ENCODE results near the gene PLA2G4D.

The PLA2G4D gene

DNA sequence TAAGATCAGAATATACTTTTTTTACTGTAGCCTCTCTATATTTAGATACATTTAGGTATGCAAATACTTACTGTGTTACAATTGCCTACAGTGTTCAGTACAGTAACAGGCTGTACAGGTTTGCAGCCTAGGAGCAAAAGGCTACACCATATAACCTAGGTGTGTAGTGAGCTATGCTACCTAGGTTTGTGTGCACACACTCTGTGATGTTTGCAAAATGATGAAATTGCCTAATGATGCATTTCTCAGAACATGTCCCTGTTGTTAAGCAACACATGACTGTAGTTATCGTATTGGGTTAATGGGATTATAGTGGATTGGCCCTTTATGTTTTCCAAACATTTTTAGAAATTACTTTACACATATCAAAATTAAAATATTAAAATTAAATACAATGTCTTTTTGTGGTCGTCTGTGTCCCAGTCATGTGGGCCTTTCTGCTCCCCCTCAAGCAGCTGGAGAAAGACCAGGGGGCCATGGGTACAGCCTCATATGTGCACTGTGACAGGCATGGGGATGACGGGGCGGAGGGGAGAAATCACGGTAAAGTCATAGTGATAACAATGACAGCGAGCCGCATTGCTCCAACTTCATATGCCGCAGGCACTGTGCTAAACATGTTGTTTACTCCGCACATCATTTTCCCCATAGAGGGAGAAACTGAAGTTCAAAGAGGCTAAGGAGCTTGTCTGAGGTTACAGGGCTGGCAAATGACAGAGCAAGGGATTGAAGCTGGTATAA, 46.1 kb downstream of the PLA2G4D start:
- DNase-seq, result no peak

DNA sequence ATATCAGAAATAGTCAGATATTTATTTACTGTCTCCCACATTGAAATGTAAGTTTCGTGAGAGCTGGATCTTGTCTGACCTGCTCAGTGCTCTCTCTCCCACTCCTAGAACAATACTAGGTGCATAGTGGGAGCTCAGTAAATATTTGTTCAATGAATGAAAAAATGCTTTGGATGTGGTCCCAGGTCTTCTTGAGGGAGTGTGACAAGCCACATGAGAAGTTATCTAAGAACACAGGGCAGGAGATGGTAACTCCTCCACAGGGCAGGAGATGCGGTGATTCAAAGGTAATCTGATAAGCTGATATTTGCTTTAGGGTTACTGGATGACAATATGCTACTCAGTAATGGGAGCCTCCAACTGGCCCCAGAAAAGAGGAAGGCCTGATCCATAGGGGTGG, 47.8 kb downstream of the PLA2G4D start:
- no peak for DNase-seq

DNA sequence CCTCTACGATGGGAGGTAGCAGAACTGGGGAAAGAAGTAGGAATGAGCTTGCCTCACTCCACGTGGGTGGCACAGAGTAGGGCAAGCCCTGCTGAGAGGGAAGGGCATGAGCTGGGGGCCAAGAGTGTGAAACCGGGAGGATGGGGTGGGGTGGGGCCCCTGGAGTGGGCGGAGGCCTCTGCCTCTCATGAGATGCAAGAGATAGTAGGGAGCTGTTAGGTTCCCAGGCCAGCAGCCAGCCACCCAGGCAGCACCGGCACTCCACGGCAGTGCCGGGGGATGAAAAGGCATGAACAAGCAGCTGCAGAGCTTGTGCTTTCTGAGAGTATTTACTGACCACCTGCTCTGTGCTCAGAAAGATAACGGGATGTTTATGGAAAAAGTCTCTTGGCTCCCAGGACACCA, 49.1 kb downstream of the PLA2G4D start:
- no peak for DNase-seq

DNA sequence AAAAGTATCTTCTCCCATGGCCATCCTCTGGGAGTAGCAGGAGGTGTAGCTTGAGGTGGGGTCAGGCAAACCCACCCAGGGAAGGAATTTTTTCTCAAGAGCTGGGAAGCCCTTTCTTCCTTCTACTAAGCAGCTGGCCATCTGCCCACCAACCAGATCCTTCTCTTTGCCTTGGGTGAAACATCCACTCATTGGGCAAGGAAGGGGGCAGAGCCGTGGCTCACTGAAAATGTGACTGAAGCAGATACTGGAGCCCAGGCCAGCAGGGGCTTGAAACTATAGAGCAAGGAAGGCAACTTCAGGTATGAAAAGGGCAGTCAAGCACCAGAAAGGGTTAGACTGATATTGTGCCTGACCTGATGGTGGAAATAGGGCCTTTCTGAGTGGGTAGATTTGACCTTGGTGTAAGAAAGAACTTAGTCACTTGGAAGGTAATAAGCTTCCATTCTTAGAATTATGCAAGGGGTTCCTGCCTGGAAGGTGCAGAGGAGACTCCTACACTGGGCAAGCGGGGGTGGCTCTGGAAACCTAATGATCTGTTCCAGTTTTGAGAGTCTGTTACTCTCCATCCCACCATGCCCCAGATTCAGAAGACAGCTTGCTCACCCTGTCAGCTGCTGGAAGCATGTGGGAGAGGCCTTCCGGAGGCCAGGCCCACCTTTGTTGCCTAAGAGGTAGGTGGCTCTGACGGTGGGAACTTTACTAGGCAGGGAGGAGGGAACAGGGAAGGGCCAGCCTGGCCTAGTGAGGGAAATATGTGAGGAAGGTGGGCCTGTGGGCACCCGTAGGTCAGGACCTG, 51.6 kb downstream of the PLA2G4D start:
- no peak for DNase-seq

DNA sequence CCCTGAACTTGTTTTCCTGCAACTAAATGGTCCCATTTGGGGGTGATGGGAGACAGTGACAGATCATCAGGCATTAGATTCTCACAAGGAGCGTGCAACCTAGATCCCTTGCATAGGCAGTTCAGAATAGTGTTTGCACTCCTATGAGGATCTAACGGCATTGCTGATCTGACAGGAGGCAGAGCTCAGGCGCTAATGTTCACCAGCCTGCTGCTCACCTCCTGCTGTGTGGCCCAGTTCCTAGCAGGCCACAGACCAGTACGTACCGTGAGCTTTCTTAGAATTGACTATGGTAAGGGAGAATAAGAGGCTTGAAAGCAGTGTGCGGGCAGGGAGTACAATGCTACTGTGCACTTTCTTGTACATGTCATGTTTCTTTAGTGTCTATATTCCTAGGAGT, 56.0 kb downstream of the PLA2G4D start:
- no peak for DNase-seq

DNA sequence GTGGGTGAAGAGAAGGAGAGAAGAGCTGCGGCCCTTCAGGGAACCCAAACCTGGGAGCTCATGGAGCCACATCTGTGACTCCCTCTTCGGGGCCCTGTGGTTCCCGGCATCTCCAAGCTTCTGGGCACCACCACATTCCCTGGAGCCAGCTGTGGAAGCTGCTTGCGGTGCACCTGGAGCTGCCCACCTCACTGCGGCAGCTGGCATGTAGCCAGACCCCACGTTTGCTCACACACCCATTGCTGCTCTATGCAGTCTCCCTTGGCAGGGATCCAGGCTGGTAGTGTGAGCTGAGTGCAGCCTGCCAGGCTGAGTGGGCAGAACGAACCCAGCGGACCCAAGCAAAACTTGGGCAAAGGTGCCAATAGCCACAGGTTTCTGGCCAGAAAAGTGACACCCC, 56.7 kb downstream of the PLA2G4D start:
- DNase-seq, result peak; percentile 62

DNA sequence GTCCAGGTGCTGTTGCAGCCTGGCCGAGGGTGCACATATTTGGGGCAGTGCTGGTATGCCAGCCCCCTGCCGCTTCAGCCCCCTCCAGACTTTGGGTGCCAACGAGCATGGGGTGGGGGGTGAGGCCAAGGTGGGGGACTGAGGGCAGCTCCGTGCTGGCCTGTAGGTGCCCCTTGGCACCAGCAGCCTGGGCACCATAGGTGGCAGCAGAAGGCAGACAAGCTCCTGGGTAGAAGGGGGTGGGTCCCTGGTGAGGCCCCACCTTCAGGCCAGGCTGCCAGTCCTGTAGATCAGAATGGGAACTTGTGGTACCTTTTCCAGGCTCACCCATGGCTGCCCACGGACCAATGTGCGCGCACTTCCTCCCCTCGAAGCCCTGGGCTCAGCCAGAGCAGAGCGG, 57.4 kb downstream of the PLA2G4D start:
- no peak for DNase-seq

DNA sequence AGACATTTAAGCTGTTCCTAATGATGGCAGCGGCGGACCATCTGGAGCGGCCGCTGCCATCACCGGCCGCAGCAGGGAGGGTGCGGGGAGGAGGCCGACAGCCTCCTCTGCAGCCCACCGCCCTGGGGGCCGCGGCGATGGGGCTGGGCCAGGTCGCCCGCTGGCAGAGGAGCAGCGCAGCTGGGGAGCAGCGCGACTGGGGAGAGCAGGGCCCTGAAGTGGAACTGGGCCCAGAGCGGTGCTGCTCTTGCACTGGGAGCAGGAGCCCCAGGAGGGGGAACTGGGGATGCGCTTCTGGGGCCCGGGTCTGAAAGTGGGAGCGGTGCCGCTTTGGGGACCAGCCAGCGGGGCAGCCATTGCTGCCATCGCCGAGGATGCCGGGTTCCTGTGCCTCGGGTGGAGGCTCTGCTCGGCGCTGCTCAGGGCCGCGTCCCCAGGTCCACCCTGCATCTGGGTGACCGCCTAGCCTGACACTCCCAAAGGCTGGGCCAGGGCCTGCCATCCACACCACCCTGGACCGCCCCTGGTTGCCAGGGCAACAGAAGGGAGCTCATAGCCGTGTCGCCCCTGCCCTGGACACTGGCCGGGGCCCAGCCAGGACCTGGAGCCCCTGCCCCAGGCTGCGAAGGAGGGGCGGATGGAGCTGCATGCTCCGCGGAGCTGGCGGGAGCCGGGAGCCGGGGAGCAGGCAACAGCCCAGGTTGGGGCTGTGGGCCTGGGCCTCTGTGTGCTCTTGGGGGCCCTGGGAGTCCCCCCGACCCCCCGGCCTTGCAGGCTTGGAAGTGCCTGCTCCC, 58.1 kb downstream of the PLA2G4D start:
- no peak for DNase-seq

DNA sequence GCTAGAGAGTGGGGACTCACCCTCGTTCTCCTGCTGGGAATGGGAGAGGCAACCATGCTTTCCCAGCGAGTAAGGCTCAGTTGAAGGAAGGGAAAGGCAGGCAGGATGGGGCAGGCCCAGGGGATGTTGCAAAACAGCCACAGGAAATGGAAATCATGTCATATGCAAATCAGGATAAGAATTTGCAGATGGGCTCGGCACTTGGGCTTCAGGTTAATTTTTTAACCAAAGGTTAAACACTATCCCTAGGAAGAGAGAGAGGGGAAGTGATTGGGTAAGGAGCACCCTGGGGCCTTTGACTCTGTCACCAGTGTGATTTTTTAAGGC, 59.0 kb downstream of the PLA2G4D start:
- no peak for DNase-seq

DNA sequence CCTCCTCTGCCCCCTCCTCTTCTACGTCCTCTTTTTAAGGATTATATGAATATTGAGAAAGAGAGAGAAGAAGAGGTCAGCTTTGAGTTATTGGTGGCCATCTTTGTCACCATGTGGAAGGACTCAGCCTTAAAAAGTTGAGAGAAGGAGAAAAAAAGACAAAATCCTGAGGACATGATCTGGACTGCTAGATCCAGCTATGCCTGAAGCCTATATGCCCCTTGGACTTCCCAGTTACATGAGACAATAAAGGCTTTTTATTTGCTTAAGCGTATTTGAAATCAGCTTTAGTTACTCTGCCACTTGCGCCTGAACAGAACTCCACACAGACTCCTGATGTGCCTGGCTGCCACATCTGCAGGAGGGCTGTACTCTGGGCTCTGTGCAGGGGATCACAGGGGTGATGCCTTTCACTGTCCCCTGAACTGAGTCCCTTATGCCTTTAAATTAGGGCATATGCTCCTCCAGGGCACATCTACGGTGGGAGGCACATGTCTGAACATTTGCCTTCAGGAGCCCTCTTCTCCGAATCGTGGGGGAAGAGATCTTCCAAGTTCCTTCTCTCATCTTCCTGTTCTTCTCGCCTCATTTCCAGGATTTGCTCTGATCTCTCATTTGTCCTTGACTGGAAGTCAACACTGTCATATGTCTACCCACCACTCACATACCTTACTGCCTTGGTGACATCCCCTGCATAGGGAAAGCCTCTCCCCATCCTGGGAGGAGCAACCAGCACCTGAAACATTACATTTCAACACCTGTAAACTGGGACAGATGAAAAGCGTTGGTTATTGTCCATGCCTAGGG, 59.5 kb downstream of the PLA2G4D start:
- no peak for DNase-seq

DNA sequence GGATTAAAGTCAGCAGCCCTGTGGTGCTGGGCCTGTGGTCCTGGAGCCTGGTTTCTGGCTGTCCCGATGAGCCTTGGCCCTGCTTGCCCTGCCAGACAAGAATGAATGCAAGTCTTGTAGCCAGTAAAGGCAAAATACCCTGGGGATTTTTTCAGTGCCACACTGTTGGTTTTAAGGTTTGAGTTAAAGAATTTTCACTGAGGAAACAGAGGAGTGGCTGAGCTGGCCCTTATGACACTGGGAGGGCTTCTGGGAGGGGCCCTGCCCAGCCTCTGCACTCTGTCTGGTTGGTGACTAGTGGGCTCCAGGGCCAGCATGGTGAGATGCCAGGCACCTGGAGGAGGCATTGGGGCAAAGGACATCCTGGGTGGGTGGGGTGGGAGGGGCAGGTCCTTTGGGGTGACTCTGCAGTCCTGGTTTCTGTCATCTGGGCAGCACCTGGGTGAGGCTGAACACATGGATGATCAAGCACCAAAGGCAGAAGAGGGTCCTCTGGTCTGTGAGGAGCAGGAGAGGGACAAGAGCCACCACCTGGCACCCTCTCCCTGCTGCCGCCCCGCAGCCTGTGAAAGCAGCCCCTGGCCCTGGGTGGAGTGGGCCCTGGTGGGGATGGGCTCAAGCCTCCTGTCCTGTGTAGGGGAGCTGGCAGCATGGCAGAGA, 61.0 kb downstream of the PLA2G4D start:
- DNase-seq, result no peak

DNA sequence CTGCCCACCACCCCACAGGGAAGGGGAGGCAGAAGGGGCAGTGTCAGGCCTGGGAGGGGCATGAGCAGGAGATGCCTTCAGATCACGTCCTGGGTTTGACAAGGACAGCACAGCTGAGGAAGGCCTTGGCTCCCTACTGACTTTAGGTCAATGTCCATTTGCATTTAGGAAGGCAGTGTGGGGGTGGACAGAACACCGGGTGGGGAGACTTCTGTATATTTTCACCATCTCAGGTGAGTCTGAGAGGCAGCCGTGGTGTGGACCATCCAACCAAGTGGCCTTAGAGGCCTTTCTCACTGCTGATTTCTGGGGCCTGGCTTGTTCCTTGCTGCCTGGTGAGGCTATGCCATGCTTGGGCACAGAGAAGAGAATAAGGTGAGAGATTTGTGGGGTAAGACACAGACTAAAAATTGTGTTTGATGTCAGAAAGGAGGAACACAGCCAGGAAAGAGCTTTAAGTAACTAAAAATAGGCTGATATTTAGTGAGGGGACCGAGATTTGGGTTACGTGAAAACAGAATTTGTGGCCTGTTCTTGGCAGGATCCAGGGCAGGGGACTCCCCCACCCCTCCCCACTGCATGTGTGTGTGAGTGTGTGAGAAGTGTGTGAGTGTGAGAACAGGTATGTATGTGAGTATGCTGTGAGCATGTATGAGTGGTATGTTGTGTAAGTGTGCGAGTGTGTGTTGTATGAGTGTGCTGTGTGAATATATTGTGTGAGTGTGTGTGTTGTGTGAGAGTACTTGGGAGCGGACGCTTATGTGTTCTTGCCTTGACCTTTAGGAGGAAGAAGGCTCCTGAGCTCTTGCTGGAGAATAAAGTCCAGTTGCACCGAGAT, 61.8 kb downstream of the PLA2G4D start:
- no peak for DNase-seq

DNA sequence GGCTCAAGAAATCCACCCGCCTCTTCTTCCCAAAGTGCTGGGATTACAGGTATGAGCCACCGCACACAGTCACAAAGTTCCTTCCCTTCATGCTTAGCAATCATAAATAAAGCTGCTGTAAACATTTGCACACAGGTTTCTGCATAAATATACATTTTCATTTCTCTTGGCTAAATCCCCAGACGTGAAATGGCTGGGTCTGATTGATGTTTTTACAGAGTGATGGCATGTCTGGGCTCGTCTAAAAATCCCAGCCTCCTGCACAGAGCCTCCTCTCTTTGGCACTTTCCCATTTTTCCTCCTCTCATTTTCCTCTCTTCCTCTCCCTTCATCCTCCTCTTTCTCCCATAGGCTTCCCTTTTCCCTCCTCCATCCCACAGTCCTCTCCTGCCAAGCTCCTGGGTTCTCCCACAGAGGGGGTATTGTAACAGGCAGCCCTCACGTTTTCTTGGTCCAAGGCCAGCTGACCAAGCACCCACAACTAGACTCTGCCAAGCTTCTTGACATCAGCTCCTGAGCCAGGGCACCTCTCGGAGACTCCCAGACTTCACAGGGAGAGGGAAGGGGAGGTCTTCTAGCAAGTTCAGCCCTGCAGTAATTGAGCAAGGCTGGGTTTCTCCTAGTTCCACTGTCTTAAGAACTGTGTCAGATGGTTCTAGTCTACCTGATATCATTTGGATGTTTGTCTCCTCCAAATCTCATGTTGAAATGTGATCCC, 63.0 kb downstream of the PLA2G4D start:
- DNase-seq, result no peak

DNA sequence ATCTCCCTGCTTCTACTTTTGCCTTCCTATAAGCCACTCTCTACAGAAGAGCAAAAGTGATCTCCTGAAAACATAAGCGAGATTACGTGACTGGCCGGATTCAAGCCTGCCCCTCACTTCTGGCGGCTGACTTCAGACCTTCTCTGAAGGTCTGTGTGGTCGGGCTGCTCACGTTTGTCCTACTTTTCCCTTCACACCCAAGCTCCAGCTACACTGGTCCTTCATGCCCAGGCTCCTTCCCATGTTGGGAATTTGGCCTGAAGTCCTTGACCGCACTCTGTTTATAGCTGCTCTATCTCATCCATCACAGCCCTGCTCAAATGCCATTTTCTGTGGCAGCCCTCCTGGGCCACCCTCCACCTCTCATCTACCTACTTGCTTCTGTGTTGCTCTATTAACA, 66.8 kb downstream of the PLA2G4D start:
- DNase-seq, result no peak

DNA sequence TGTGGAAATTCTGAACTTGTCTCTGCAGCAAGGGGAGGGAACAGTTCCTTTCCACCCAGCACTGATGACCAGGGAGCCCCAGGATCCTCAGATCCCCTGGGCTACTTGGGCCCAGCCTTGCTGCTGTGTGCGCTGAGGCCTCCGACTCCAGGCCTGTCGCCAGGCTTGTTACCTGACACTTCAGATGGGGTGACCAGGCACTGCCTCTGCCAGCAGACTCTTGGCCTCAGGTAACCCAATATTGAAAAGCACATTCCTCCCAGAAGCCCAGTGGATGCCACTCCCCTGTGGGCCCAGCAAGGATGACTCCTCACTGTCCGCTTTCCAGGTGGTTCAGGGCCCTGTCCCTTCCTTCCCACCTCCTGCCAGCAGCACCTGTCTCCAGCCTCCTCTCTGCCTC, 70.1 kb downstream of the PLA2G4D start:
- no peak for DNase-seq

DNA sequence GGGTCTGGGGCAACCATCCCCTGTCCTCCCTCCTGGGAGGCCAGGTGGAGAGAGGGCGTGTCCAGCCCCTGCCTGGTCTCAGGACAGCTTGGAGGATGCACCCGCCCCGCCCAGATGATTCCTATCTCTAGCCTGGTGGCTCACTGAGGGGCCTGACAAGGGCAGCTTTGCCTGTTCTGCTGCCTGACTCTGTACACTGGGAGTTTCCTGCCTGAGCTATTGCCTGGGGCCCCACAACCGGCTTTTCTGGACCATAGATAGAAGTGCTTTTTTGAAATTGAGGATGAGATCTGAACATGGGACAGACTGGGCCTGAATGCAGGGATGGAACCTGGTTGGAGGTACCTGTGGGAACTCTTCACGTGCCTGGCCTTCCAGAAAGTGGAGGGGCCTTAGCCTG, 72.8 kb downstream of the PLA2G4D start:
- DNase-seq, result no peak

DNA sequence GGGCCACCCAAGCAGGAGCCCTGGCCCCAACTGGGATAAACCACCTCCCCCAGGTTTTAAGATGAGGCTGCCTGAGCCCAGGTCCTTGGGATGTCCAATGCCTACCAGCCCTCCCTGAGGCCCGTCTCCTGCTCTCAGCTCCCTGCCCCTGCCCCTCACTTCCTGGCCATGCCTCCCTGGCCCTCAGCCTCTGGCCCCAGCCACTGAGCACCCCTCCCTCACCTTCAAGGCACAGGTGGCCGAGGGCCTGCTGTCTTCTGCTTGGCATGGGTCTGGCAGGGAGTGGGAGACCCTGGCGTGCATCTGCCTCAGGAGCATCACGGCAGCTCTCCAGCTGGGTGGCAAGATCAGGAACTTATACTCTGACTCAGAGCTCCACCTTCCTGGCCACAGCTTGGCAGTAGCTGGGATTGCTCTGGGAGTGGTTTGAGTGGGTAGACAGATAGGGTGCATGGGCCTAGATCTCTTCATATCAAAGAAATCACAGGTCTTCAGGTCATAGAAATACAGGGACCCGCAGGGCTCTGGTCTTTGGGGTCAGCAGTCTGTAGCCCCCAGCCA, 73.6 kb downstream of the PLA2G4D start, which contains the start of gene PLA2G4E:
Gene PLA2G4E (minus strand): TSS at position 330 of the 561 bp plus-strand sequence. CDS start 12 bp downstream, at position 318.
- no peak for DNase-seq

DNA sequence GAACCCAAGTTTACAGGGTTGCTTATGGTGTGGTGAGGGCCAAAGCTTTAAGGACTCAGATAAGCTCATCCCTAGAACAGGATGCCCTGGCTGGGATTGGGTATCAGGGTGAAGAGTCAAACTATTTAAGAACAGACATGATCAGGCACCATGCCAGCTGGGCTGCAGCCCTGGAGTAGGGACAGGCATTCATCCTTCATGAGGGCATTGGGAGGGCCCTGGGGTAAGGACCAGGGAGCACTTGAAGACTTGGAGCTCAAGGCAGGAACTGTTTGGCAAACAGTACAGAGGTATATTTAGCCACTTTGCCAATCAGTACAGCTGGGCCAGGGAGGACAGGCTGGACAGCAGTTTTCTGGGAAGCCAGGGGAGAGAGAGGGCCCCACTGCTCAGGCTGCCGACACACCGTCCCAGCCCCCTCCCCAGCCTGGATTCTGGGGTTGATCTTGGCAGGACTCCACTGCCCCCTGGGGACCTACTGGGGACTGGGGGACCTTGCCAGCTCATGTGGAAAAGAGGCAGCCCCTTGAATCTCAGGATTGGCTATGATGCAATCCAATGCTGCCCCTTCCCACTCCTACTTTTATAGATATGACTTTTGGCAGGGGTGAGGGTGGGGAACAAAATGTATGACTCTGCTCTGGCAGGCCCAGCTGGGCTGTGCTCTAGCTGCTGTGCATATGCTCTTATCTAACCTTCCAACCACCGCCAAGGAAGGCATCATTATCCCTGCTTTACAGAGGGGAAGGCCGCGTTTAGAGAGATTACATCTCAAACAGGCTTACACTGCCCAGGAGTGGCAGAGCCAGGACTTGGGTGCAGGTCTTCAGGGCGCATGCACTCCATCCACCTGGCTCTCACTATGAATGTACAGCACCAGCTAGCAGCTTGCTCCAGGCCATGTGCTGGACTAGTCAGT, 75.8 kb downstream of the PLA2G4D start:
- no peak for DNase-seq

All from NCI-H1105 (cell line).